ENCODE measurements around the gene TMEM132D.

TMEM132D gene

GRCh38 chr12:129706716-129707115 is 197.1 kb downstream of the TMEM132D start:
- Histone ChIP-seq H3K4me1 (ENCODE audit: control insufficient read depth, insufficient read depth, low read length) (no peaks in the 10 kb centered on the region), H3K36me3 (ENCODE audit: control insufficient read depth, insufficient read depth, low read length) (no peaks in the 10 kb centered on the region), H3K4me3 (ENCODE audit: low read depth, low read length) (no peak overlapping the region), H3K27me3 (ENCODE audit: control insufficient read depth, insufficient read depth, low read length) (no peaks in the 10 kb centered on the region), H3K9ac (ENCODE audit: low read depth, low read length) (no peak overlapping the region), H3K9me3 (ENCODE audit: control insufficient read depth, insufficient read depth, low read length) (no peaks in the 10 kb centered on the region)

- Histone ChIP-seq H3K9ac (ENCODE audit: low read depth, low read length) (no peak overlapping the region), H3K9me3 (ENCODE audit: control insufficient read depth, insufficient read depth, low read length) (no peaks in the 10 kb centered on the region), H3K4me3 (ENCODE audit: low read depth, low read length) (no peak overlapping the region), H3K27me3 (ENCODE audit: control insufficient read depth, insufficient read depth, low read length) (no peaks in the 10 kb centered on the region), H3K36me3 (ENCODE audit: control insufficient read depth, insufficient read depth, low read length) (no peaks in the 10 kb centered on the region), H3K4me1 (ENCODE audit: control insufficient read depth, insufficient read depth, low read length) (no peaks in the 10 kb centered on the region)
Observed at GRCh38 chr12:129704232-129704830, 199.5 kb downstream of the TMEM132D start.

GRCh38 chr12:129701631-129702101 is 202.2 kb downstream of the TMEM132D start:
- Histone ChIP-seq H3K9me3 (ENCODE audit: control insufficient read depth, insufficient read depth, low read length) (no peaks in the 10 kb centered on the region), H3K9ac (ENCODE audit: low read depth, low read length) (no peak overlapping the region), H3K4me1 (ENCODE audit: control insufficient read depth, insufficient read depth, low read length) (peaks cover 3% of the 10 kb centered on the region), H3K27me3 (ENCODE audit: control insufficient read depth, insufficient read depth, low read length) (no peaks in the 10 kb centered on the region), H3K4me3 (ENCODE audit: low read depth, low read length) (no peak overlapping the region), H3K36me3 (ENCODE audit: control insufficient read depth, insufficient read depth, low read length) (no peaks in the 10 kb centered on the region)

DNA sequence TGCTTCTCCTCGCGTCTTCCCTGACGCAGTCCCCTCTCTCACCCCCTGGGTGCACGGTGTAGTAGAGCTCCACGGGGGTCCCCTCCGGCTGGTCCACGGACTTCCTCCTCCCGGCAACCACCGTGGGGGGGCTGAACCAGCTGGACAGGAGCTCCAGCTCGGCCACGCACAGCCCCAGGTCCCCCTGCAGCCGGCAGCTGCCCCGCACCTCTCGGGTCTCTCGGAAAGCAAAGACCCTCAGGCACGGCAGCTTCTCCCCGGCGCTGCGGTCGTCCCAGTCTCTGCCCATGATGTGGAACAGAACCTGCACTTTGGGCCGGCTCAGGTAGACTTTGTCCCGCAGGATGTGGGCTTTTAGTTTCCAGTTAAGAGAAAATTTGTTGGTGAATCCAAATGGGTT is 203.8 kb downstream of the TMEM132D start:
- Histone ChIP-seq H3K9ac (ENCODE audit: low read depth, low read length) (no peak overlapping the region), H3K4me3 (ENCODE audit: low read depth, low read length) (no peak overlapping the region), H3K4me1 (ENCODE audit: control insufficient read depth, insufficient read depth, low read length) (peaks cover 8% of the 10 kb centered on the region), H3K27me3 (ENCODE audit: control insufficient read depth, insufficient read depth, low read length) (no peaks in the 10 kb centered on the region), H3K9me3 (ENCODE audit: control insufficient read depth, insufficient read depth, low read length) (no peaks in the 10 kb centered on the region), H3K36me3 (ENCODE audit: control insufficient read depth, insufficient read depth, low read length) (no peaks in the 10 kb centered on the region)

DNA sequence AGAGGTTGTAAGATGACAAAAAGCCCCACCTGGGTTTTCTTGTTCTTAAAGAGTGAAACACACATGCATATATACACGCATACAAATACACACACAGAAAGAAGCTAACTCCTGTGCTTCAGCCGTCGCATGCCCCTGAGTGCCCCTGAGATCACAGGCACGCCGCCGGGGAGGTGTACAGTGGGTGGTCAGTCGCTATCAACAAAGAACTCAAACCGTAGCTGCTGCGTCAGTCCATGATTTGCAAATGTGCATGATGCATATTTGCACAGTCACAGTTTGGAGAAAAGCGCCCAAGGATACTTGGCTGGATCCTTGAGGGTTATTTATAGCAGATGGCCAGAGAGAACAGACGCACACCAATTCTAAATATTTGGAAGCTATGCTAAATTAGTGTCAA is 206.9 kb downstream of the TMEM132D start:
- Histone ChIP-seq H3K27me3 (ENCODE audit: control insufficient read depth, insufficient read depth, low read length) (no peaks in the 10 kb centered on the region), H3K9me3 (ENCODE audit: control insufficient read depth, insufficient read depth, low read length) (no peaks in the 10 kb centered on the region), H3K9ac (ENCODE audit: low read depth, low read length) (no peak overlapping the region), H3K4me3 (ENCODE audit: low read depth, low read length) (no peak overlapping the region), H3K4me1 (ENCODE audit: control insufficient read depth, insufficient read depth, low read length) (peaks cover 8% of the 10 kb centered on the region), H3K36me3 (ENCODE audit: control insufficient read depth, insufficient read depth, low read length) (no peaks in the 10 kb centered on the region)

DNA sequence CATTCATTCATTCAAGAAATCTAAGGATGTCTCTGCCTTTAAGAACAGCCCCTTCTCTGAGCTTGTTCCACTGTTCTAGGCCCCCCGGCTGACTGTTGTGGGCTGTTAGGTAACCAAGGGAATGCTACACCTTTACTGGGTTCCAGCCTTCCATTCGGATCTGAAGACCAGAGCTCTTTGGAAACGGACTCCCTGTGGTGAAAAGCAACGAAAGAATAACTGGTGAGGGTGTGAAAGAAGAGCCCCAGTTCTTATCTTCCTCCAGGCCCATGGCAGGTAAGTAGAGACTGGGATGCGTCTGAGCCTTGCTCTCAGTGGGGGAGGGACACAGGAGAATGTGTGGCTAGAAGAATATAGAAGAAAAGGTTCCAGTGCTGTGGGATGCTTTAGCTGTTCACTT is 207.4 kb downstream of the TMEM132D start:
- Histone ChIP-seq H3K36me3 (ENCODE audit: control insufficient read depth, insufficient read depth, low read length) (no peaks in the 10 kb centered on the region), H3K27me3 (ENCODE audit: control insufficient read depth, insufficient read depth, low read length) (no peaks in the 10 kb centered on the region), H3K4me1 (ENCODE audit: control insufficient read depth, insufficient read depth, low read length) (peaks cover 8% of the 10 kb centered on the region), H3K4me3 (ENCODE audit: low read depth, low read length) (no peak overlapping the region), H3K9ac (ENCODE audit: low read depth, low read length) (peak overlapping the region; percentile 47), H3K9me3 (ENCODE audit: control insufficient read depth, insufficient read depth, low read length) (no peaks in the 10 kb centered on the region)

- Histone ChIP-seq H3K27me3 (ENCODE audit: control insufficient read depth, insufficient read depth, low read length) (no peaks in the 10 kb centered on the region), H3K9me3 (ENCODE audit: control insufficient read depth, insufficient read depth, low read length) (peaks cover 5% of the 10 kb centered on the region), H3K9ac (ENCODE audit: low read depth, low read length) (no peak overlapping the region), H3K36me3 (ENCODE audit: control insufficient read depth, insufficient read depth, low read length) (no peaks in the 10 kb centered on the region), H3K4me3 (ENCODE audit: low read depth, low read length) (no peak overlapping the region), H3K4me1 (ENCODE audit: control insufficient read depth, insufficient read depth, low read length) (peaks cover 8% of the 10 kb centered on the region)
Observed at GRCh38 chr12:129693731-129694130, 210.1 kb downstream of the TMEM132D start.

DNA sequence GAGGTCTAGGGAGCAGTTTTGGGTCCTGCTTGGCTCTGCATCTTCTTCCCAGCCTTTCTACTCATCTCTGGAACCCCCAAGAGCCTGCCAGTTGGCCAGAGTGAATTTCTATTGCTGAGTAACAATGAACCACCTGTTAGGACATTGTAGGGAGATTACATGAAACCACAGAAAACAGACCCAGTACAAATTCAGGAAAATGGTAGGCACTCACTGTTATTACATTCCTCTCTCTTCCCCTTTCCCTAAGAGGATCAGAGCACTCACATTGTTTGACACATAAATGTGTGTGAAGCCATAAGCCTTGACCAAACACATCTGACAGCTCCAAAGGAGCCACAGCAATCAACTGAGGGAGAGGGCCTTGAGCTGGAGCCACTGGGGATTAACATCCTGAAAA is 216.1 kb downstream of the TMEM132D start:
- Histone ChIP-seq H3K9ac (ENCODE audit: low read depth, low read length) (no peak overlapping the region), H3K27me3 (ENCODE audit: control insufficient read depth, insufficient read depth, low read length) (no peaks in the 10 kb centered on the region), H3K36me3 (ENCODE audit: control insufficient read depth, insufficient read depth, low read length) (no peaks in the 10 kb centered on the region), H3K4me1 (ENCODE audit: control insufficient read depth, insufficient read depth, low read length) (no peaks in the 10 kb centered on the region), H3K9me3 (ENCODE audit: control insufficient read depth, insufficient read depth, low read length) (peaks cover 10% of the 10 kb centered on the region), H3K4me3 (ENCODE audit: low read depth, low read length) (no peak overlapping the region)

GRCh38 chr12:129681830-129682229 is 222.0 kb downstream of the TMEM132D start:
- Histone ChIP-seq H3K27me3 (ENCODE audit: control insufficient read depth, insufficient read depth, low read length) (no peaks in the 10 kb centered on the region), H3K4me3 (ENCODE audit: low read depth, low read length) (no peak overlapping the region), H3K4me1 (ENCODE audit: control insufficient read depth, insufficient read depth, low read length) (no peaks in the 10 kb centered on the region), H3K9me3 (ENCODE audit: control insufficient read depth, insufficient read depth, low read length) (peaks cover 5% of the 10 kb centered on the region), H3K36me3 (ENCODE audit: control insufficient read depth, insufficient read depth, low read length) (peaks cover 4% of the 10 kb centered on the region), H3K9ac (ENCODE audit: low read depth, low read length) (no peak overlapping the region)

GRCh38 chr12:129681151-129681550 is 222.7 kb downstream of the TMEM132D start:
- peaks cover 4% of the 10 kb centered on the region for H3K36me3 ChIP-seq (ENCODE audit: control insufficient read depth, insufficient read depth, low read length)
- no peak overlapping the region for H3K4me3 ChIP-seq (ENCODE audit: low read depth, low read length)
- no peak overlapping the region for H3K9ac ChIP-seq (ENCODE audit: low read depth, low read length)
- H3K27me3 ChIP-seq (ENCODE audit: control insufficient read depth, insufficient read depth, low read length), result no peaks in the 10 kb centered on the region
- H3K9me3 ChIP-seq (ENCODE audit: control insufficient read depth, insufficient read depth, low read length), result peaks cover 5% of the 10 kb centered on the region
- H3K4me1 ChIP-seq (ENCODE audit: control insufficient read depth, insufficient read depth, low read length), result no peaks in the 10 kb centered on the region

GRCh38 chr12:129676411-129676810 is 227.4 kb downstream of the TMEM132D start:
- Histone ChIP-seq H3K27me3 (ENCODE audit: control insufficient read depth, insufficient read depth, low read length) (no peaks in the 10 kb centered on the region), H3K9ac (ENCODE audit: low read depth, low read length) (no peak overlapping the region), H3K4me1 (ENCODE audit: control insufficient read depth, insufficient read depth, low read length) (no peaks in the 10 kb centered on the region), H3K36me3 (ENCODE audit: control insufficient read depth, insufficient read depth, low read length) (no peaks in the 10 kb centered on the region), H3K9me3 (ENCODE audit: control insufficient read depth, insufficient read depth, low read length) (no peaks in the 10 kb centered on the region), H3K4me3 (ENCODE audit: low read depth, low read length) (no peak overlapping the region)

DNA sequence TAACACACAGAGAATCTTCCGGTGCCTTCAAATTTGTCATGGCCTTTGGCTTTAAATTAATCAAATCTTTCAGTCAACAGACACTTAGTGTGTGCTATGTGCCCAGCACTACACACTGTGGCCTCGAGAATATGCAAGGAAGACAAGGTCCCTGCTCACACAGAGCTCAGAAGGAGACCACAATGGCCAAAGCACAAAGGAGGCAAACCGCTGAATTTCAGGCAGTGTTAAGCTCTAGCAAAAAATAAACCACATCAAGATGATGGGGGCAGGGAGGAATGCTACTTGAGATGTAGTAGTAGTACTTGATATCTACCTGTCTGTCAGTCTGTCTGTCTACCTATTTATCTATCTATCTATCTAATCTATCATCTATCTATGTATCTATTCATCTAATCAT is 227.9 kb downstream of the TMEM132D start:
- Histone ChIP-seq H3K4me3 (ENCODE audit: low read depth, low read length) (no peak overlapping the region), H3K36me3 (ENCODE audit: control insufficient read depth, insufficient read depth, low read length) (no peaks in the 10 kb centered on the region), H3K9ac (ENCODE audit: low read depth, low read length) (no peak overlapping the region), H3K9me3 (ENCODE audit: control insufficient read depth, insufficient read depth, low read length) (no peaks in the 10 kb centered on the region), H3K4me1 (ENCODE audit: control insufficient read depth, insufficient read depth, low read length) (no peaks in the 10 kb centered on the region), H3K27me3 (ENCODE audit: control insufficient read depth, insufficient read depth, low read length) (no peaks in the 10 kb centered on the region)

Measured in iPS-15b (cell line).